Gastroesophageal sphincter (tissue), 4 donors: Measurements from ENCODE around the gene AKAP12. TPM values are rescaled to one million over a fixed set of nuclear protein-coding genes. Genes with fewer than 3 reads are reported as not detected.
A peak's percentile ranks its signal among the peaks of the same experiment; 100 is the strongest.

Experiments
- ATAC-seq: fragments of 150-250 bp; one replicate; pipeline ENCODE4 v1.9.1; 2016; ENCODE audit warnings: mild to moderate bottlenecking, moderate library complexity
- H3K27ac ChIP-seq, 4 donors: fragments of 200-600 bp; sonication (generic) in 3 of 4; 1 replicate in 3 of 4; 2 replicates in 1 of 4; pipeline ENCODE4 v1.5.1; 2016 to 2019
- H3K27me3 ChIP-seq: fragments of 200-600 bp; sonication (generic); one replicate; pipeline ENCODE4 v1.5.1; 2019
- H3K36me3 ChIP-seq, 2 donors: fragments of 200-600 bp; sonication (generic); one replicate each; pipeline ENCODE4 v1.5.1; 2019; ENCODE audit warnings: control low read depth in 1 of 2
- H3K4me1 ChIP-seq, 3 donors: fragments of 200-600 bp; sonication (generic); 1 replicate in 2 of 3; 2 replicates in 1 of 3; pipeline ENCODE4 v1.5.1; 2016 to 2019; ENCODE audit warnings: control low read depth in 2 of 3
- H3K4me3 ChIP-seq, 2 donors: fragments of 200-600 bp; sonication (generic); one replicate each; pipeline ENCODE4 v1.5.1; 2019; ENCODE audit warnings: mild to moderate bottlenecking in 1 of 2, moderate library complexity in 1 of 2
- H3K9me3 ChIP-seq, 3 donors: fragments of 200-600 bp; sonication (generic); one replicate each; pipeline ENCODE4 v1.5.1; 2017 to 2019; ENCODE audit warnings: control low read depth in 2 of 3
- CTCF ChIP-seq, 4 experiments: fragments of 200-600 bp in 2 of 4; fragments of 450-650 bp in 2 of 4; sonication (generic) in 1 of 4; IDR thresholded peaks; one replicate each; pipeline ENCODE4 v1.5.1; 2017 to 2019; ENCODE audit warnings: antibody characterized with exemption in 4 of 4, mild to moderate bottlenecking in 2 of 4, moderate library complexity in 2 of 4
- EP300 ChIP-seq: sonication (generic); formaldehyde crosslinking; IDR thresholded peaks from one replicate; pipeline ENCODE4 v1.6.1; 2017; ENCODE audit warnings: antibody characterized with exemption, mild to moderate bottlenecking
- POLR2A ChIP-seq, 2 donors: fragments of 450-650 bp; IDR thresholded peaks; one replicate each; pipeline ENCODE4 v1.6.1; 2017; ENCODE audit warnings: antibody characterized with exemption in 2 of 2, mild to moderate bottlenecking in 2 of 2, moderate library complexity in 1 of 2
- POLR2AphosphoS5 ChIP-seq: sonication (generic); formaldehyde crosslinking; IDR thresholded peaks from one replicate; pipeline ENCODE4 v1.6.1; 2017; ENCODE audit warnings: antibody characterized with exemption
- WGBS, 2 donors: methylation state at CpG; one replicate each; pipeline ENCODE4 v1.1.5; 2018; ENCODE audit warnings: low coverage in 1 of 2; 5-methylcytosine and 5-hydroxymethylcytosine counted together
- total RNA-seq, 4 donors: library from RNA; depleted of rRNA; stranded (reverse); fragments of >200 nt; gene quantifications; one replicate each; pipeline ENCODE4 v1.1.0, GENCODE V29; 2016

Gene AKAP12
- total RNA-seq, 4 donors from 2014 or later, result 150 to 245 (median 185) TPM

- peaks cover 14 to 94% (median 19%) of the 10 kb centered on the region in 3 donors for H3K4me1 ChIP-seq
- peak; percentile 34 for ATAC-seq
- H3K36me3 ChIP-seq, result no peaks in the 10 kb centered on the region
Observed at GRCh38 chr6:151292974-151293687, 53.4 kb downstream of the AKAP12 start.

DNA sequence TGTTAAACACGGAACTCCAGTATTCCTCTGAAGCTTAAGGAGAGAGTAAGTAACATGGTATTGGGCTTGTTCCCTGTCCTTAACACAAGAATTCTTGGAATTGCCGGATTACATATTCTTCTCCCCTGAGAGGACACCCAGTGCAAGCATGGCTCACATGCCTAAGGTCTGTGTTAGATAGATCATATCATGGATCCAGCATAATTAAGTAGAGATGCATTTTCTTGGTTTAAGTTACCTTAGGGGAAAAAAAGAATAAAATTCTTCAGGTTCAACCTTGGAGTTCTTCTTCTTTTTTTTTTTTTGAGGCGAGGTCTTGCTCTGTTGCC, 53.9 kb downstream of the AKAP12 start:
- 57 to 87% methylated on average over 1 to 3 of the region's 3 CpGs for WGBS, 2 donors
- Histone ChIP-seq H3K4me1 (peaks cover 14 to 89% (median 22%) of the 10 kb centered on the region in 3 donors), H3K9me3 (no peaks in the 10 kb centered on the region), H3K4me3 (no peak overlapping the region), H3K27me3 (no peaks in the 10 kb centered on the region), H3K27ac (peak overlapping the region; percentile 83 to 94 (median 85)), H3K36me3 (no peaks in the 10 kb centered on the region)
- no peak for TF ChIP-seq POLR2AphosphoS5
- no peak for TF ChIP-seq EP300
- no peak for TF ChIP-seq POLR2A (IDR thresholded peaks at IDR 0.05)
- TF ChIP-seq CTCF (IDR thresholded peaks at IDR 0.05), result no peak
- ATAC-seq, result no peak

More at GRCh38 chr6:151292974-151293687, 53.4 kb downstream of the AKAP12 start:
- Histone ChIP-seq H3K27me3 (no peaks in the 10 kb centered on the region), H3K4me3 (no peak overlapping the region), H3K9me3 (no peaks in the 10 kb centered on the region), H3K27ac (peak overlapping the region; percentile 83 to 94 (median 85))
- 39 to 40% methylated on average over 5 of the region's 5 CpGs for WGBS, 2 donors
- TF ChIP-seq CTCF (IDR thresholded peaks at IDR 0.05), result no peak
- TF ChIP-seq EP300, result no peak
- no peak for TF ChIP-seq POLR2A (IDR thresholded peaks at IDR 0.05)
- peak; percentile 76 for TF ChIP-seq POLR2AphosphoS5

GRCh38 chr6:151294561-151295101, 54.9 kb downstream of the AKAP12 start:
- TF ChIP-seq POLR2A (IDR thresholded peaks at IDR 0.05), result no peak
- no peak for TF ChIP-seq POLR2AphosphoS5
- TF ChIP-seq EP300, result no peak
- TF ChIP-seq CTCF (IDR thresholded peaks at IDR 0.05), result no peak
- Histone ChIP-seq H3K27ac (peak overlapping the region in 3 of 4 donors; percentile 2 to 87 (median 83)), H3K27me3 (no peaks in the 10 kb centered on the region), H3K9me3 (no peaks in the 10 kb centered on the region), H3K4me3 (no peak overlapping the region), H3K36me3 (no peaks in the 10 kb centered on the region), H3K4me1 (peaks cover 14 to 89% (median 26%) of the 10 kb centered on the region in 3 donors)
- no peak for ATAC-seq
- WGBS, 2 donors, result 56 to 78% methylated on average over 5 to 6 of the region's 6 CpGs

- Histone ChIP-seq H3K27me3 (no peaks in the 10 kb centered on the region), H3K27ac (no peak overlapping the region), H3K4me1 (peaks cover 2 to 72% (median 11%) of the 10 kb centered on the region in 3 donors), H3K9me3 (no peaks in the 10 kb centered on the region), H3K36me3 (peaks cover 0 to 2% of the 10 kb centered on the region in 2 donors), H3K4me3 (no peak overlapping the region)
- WGBS, 2 donors, result 48 to 77% methylated on average over 4 to 5 of the region's 6 CpGs
- no peak for ATAC-seq
- TF ChIP-seq POLR2A (IDR thresholded peaks at IDR 0.05), result no peak
- no peak for TF ChIP-seq CTCF (IDR thresholded peaks at IDR 0.05)
- TF ChIP-seq POLR2AphosphoS5, result no peak
- TF ChIP-seq EP300, result no peak
Observed at GRCh38 chr6:151297886-151298285, 58.1 kb downstream of the AKAP12 start.

- Histone ChIP-seq H3K27me3 (no peaks in the 10 kb centered on the region), H3K36me3 (peaks cover 0 to 4% of the 10 kb centered on the region in 2 donors), H3K4me1 (peaks cover 0 to 61% (median 7%) of the 10 kb centered on the region in 3 donors), H3K9me3 (no peaks in the 10 kb centered on the region), H3K27ac (peak overlapping the region in 3 of 4 donors; percentile 22 to 60 (median 38)), H3K4me3 (no peak overlapping the region)
- 43 to 54% methylated on average over 4 of the region's 4 CpGs for WGBS, 2 donors
- ATAC-seq, result no peak
- TF ChIP-seq CTCF (IDR thresholded peaks at IDR 0.05), result no peak
- no peak for TF ChIP-seq EP300
- TF ChIP-seq POLR2A (IDR thresholded peaks at IDR 0.05), result no peak
- no peak for TF ChIP-seq POLR2AphosphoS5
Observed at GRCh38 chr6:151299011-151299410, 59.2 kb downstream of the AKAP12 start.
